Transverse colon (tissue), 4 donors: ENCODE measurements around the gene ARHGAP10. TPM values are rescaled to one million over a fixed set of nuclear protein-coding genes. Genes with fewer than 3 reads are reported as not detected.

Source experiments
- DNase-seq: peaks from one replicate; pipeline ENCODE4 v3.0.0-alpha.2; 2019
- H3K27ac ChIP-seq, 4 donors: fragments of 200-600 bp; sonication (generic); 2 replicates each; pipeline ENCODE4 v1.5.1; 2016 to 2018; ENCODE audit warnings: inconsistent platforms in 4 of 4
- H3K27me3 ChIP-seq: fragments of 200-600 bp; sonication (generic); 2 replicates; pipeline ENCODE4 v1.5.1; 2017; ENCODE audit warnings: inconsistent platforms
- H3K36me3 ChIP-seq, 4 donors: fragments of 200-600 bp; sonication (generic); 2 replicates each; pipeline ENCODE4 v1.5.1; 2017 to 2019; ENCODE audit warnings: inconsistent platforms in 4 of 4
- H3K4me1 ChIP-seq, 4 donors: fragments of 200-600 bp; sonication (generic); 2 replicates each; pipeline ENCODE4 v1.5.1; 2017 to 2020; ENCODE audit warnings: inconsistent platforms in 4 of 4
- H3K4me3 ChIP-seq, 4 donors: fragments of 200-600 bp; sonication (generic); 1 replicate in 1 of 4; 2 replicates in 3 of 4; pipeline versions ENCODE4 v1.5.1 to v1.6.1; 2017 to 2019; ENCODE audit warnings: inconsistent platforms in 4 of 4
- H3K9me3 ChIP-seq, 2 donors: fragments of 200-600 bp; sonication (generic); 2 replicates each; pipeline ENCODE4 v1.5.1; 2017 to 2019; ENCODE audit warnings: inconsistent platforms in 2 of 2
- CTCF ChIP-seq, 5 experiments: fragments of 200-600 bp in 3 of 5; fragments of 450-650 bp in 2 of 5; sonication (generic) in 3 of 5; IDR thresholded peaks; 1 replicate in 2 of 5; 2 replicates in 3 of 5; pipeline ENCODE4 v1.5.1; 2016 to 2017; ENCODE audit warnings: antibody characterized with exemption in 5 of 5, inconsistent platforms in 3 of 5, mild to moderate bottlenecking in 2 of 5, moderate library complexity in 1 of 5
- EP300 ChIP-seq: sonication (generic); formaldehyde crosslinking; IDR thresholded peaks from one replicate; pipeline ENCODE4 v1.6.1; 2017; ENCODE audit warnings: antibody characterized with exemption, low read depth
- POLR2A ChIP-seq: fragments of 450-650 bp; IDR thresholded peaks from one replicate; pipeline ENCODE4 v1.6.1; 2016; ENCODE audit warnings: antibody characterized with exemption, mild to moderate bottlenecking, moderate library complexity
- POLR2AphosphoS5 ChIP-seq, 3 donors: sonication (generic); formaldehyde crosslinking; IDR thresholded peaks; one replicate each; pipeline ENCODE4 v1.6.1; 2016; ENCODE audit warnings: antibody characterized with exemption in 3 of 3
- WGBS, 2 donors: methylation state at CpG; one replicate each; pipeline ENCODE4 v1.1.5; 2018; ENCODE audit warnings: low coverage in 1 of 2; 5-methylcytosine and 5-hydroxymethylcytosine counted together
- in situ Hi-C, 4 donors: fragments of 200-750 bp; cut with MboI; loops; one replicate each; pipeline versions ENCODE4 v1.15.0 to v1.15.1; 2017; ENCODE audit warnings: low sequenced_read_pairs in 3 of 4, low pct_ligation_motif_present in 1 of 4, low pct_unique_long_range_greater_than_20kb in 1 of 4
- intact Hi-C: fragments of 100-400 bp; cut with DNase I; formaldehyde crosslinking; loops from one replicate; pipeline ENCODE4 v1.15.1; 2023; ENCODE audit warnings: low total_unique reads
- total RNA-seq, 4 donors: library from RNA; depleted of rRNA; stranded (reverse); fragments of >200 nt; gene quantifications; one replicate each; pipeline ENCODE4 v1.1.0, GENCODE V29; 2016

Gene ARHGAP10
- total RNA-seq, 4 donors from 2014 or later, result 14.7 to 27.3 (median 22.9) TPM

GRCh38 chr4:147944249-147944648, 212.4 kb downstream of the ARHGAP10 start:
- intact Hi-C loops (no loop called here), in situ Hi-C loops (no loop called here)
- peaks cover 0 to 6% (median 0%) of the 10 kb centered on the region in 4 donors for H3K36me3 ChIP-seq
- H3K9me3 ChIP-seq, result no peaks in the 10 kb centered on the region
- H3K4me3 ChIP-seq, result no peak overlapping the region
- H3K27me3 ChIP-seq, result no peaks in the 10 kb centered on the region
- no peak for TF ChIP-seq POLR2AphosphoS5 (IDR thresholded peaks at IDR 0.05)
- no peak for TF ChIP-seq EP300
- TF ChIP-seq CTCF (IDR thresholded peaks at IDR 0.05), result no peak
- TF ChIP-seq POLR2A, result no peak
- WGBS, 2 donors, result 82 to 89% methylated on average over 1 of the region's 1 CpG
- no peak for DNase-seq
- peaks cover 0 to 11% (median 5%) of the 10 kb centered on the region in 4 donors for H3K4me1 ChIP-seq
- H3K27ac ChIP-seq, result no peak overlapping the region

GRCh38 chr4:147944670-147945260, 212.9 kb downstream of the ARHGAP10 start:
- H3K36me3 ChIP-seq, result peaks cover 0 to 6% (median 0%) of the 10 kb centered on the region in 4 donors
- intact Hi-C loops, result no loop called here

GRCh38 chr4:147948336-147948735, 216.4 kb downstream of the ARHGAP10 start:
- DNase-seq, result no peak
- Histone ChIP-seq H3K36me3 (peaks cover 0 to 9% (median 0%) of the 10 kb centered on the region in 4 donors), H3K27ac (no peak overlapping the region), H3K27me3 (no peaks in the 10 kb centered on the region), H3K4me3 (no peak overlapping the region), H3K4me1 (no peaks in the 10 kb centered on the region), H3K9me3 (no peaks in the 10 kb centered on the region)
- intact Hi-C loops, result no loop called here
- in situ Hi-C loops, result no loop called here
- 93 to 100% methylated on average over 5 of the region's 5 CpGs for WGBS, 2 donors
- TF ChIP-seq POLR2A (no peak), CTCF (IDR thresholded peaks at IDR 0.05) (no peak), EP300 (no peak), POLR2AphosphoS5 (IDR thresholded peaks at IDR 0.05) (no peak)

More at GRCh38 chr4:147944670-147945260, 212.9 kb downstream of the ARHGAP10 start:
- WGBS, 2 donors, result 90 to 100% methylated on average over 2 to 10 of the region's 10 CpGs
- no peak overlapping the region for H3K4me3 ChIP-seq
- DNase-seq, result no peak
- H3K27ac ChIP-seq, result no peak overlapping the region
- H3K4me1 ChIP-seq, result peaks cover 0 to 11% (median 5%) of the 10 kb centered on the region in 4 donors
- no peaks in the 10 kb centered on the region for H3K27me3 ChIP-seq
- TF ChIP-seq CTCF (IDR thresholded peaks at IDR 0.05) (no peak), EP300 (no peak), POLR2A (no peak), POLR2AphosphoS5 (IDR thresholded peaks at IDR 0.05) (no peak)
- H3K9me3 ChIP-seq, result no peaks in the 10 kb centered on the region
- in situ Hi-C loops, result no loop called here

GRCh38 chr4:147950261-147950660, 218.4 kb downstream of the ARHGAP10 start:
- Histone ChIP-seq H3K9me3 (no peaks in the 10 kb centered on the region), H3K27ac (no peak overlapping the region), H3K36me3 (peaks cover 0 to 9% (median 0%) of the 10 kb centered on the region in 4 donors), H3K4me1 (no peaks in the 10 kb centered on the region), H3K4me3 (no peak overlapping the region), H3K27me3 (no peaks in the 10 kb centered on the region)
- 100% methylated on average over 1 of the region's 1 CpG; no CpG with 5 or more reads in 1 of the 2 donors for WGBS, 2 donors
- no peak for DNase-seq
- TF ChIP-seq EP300 (no peak), POLR2AphosphoS5 (IDR thresholded peaks at IDR 0.05) (no peak), CTCF (IDR thresholded peaks at IDR 0.05) (no peak), POLR2A (no peak)
- intact Hi-C loops, result no loop called here
- in situ Hi-C loops, result no loop called here
